GM18870 (cell line): ENCODE measurements around the gene KRT1.

ENCODE experiments used
- ATAC-seq: cut with Tn5 transposase; IDR thresholded peaks from one replicate; pipeline ENCODE4 v1.9.1; 2021; ENCODE audit warnings: moderate library complexity; ENCODE audit not compliant: unreplicated experiment

Gene KRT1

GRCh38 chr12:52662918-52663229 is 17.3 kb downstream of the KRT1 start:
- no peak for ATAC-seq

- ATAC-seq: no peak
Observed at GRCh38 chr12:52662093-52662917, 17.9 kb downstream of the KRT1 start.

- ATAC-seq: no peak
Observed at GRCh38 chr12:52661668-52662067, 18.5 kb downstream of the KRT1 start.

GRCh38 chr12:52660934-52661499 is 19.2 kb downstream of the KRT1 start:
- ATAC-seq: no peak

- ATAC-seq: no peak
Observed at GRCh38 chr12:52659951-52660350, 20.3 kb downstream of the KRT1 start.

GRCh38 chr12:52659395-52659794 is 20.8 kb downstream of the KRT1 start:
- no peak for ATAC-seq

- ATAC-seq: no peak
Observed at GRCh38 chr12:52658196-52658595, 22.0 kb downstream of the KRT1 start.

GRCh38 chr12:52657250-52657902 is 22.8 kb downstream of the KRT1 start:
- ATAC-seq: no peak

- no peak for ATAC-seq
Observed at GRCh38 chr12:52656616-52657015, 23.6 kb downstream of the KRT1 start.

- ATAC-seq: no peak
Observed at GRCh38 chr12:52655720-52656124, 24.5 kb downstream of the KRT1 start.

- ATAC-seq: no peak
Observed at GRCh38 chr12:52655251-52655650, 25.0 kb downstream of the KRT1 start.

GRCh38 chr12:52651726-52652261 is 28.4 kb downstream of the KRT1 start, which contains the start of gene KRT2:
TSS of gene KRT2 (minus strand) at chr12:52652211. CDS start at chr12:52652142, 69 bp downstream.
- ATAC-seq: no peak

- no peak for ATAC-seq
Observed at GRCh38 chr12:52650520-52651081, 29.6 kb downstream of the KRT1 start.

GRCh38 chr12:52649066-52649465 is 31.1 kb downstream of the KRT1 start:
- ATAC-seq: no peak

- no peak for ATAC-seq
Observed at GRCh38 chr12:52648012-52648550, 32.1 kb downstream of the KRT1 start.

- no peak for ATAC-seq
Observed at GRCh38 chr12:52647601-52648000, 32.6 kb downstream of the KRT1 start.

- no peak for ATAC-seq
Observed at GRCh38 chr12:52646613-52647012, 33.6 kb downstream of the KRT1 start.

GRCh38 chr12:52645982-52646381 is 34.2 kb downstream of the KRT1 start:
- ATAC-seq: no peak

GRCh38 chr12:52645120-52645761 is 35.0 kb downstream of the KRT1 start:
- ATAC-seq: no peak

GRCh38 chr12:52644078-52644415 is 36.2 kb downstream of the KRT1 start:
- ATAC-seq: no peak
